GM12878 (cell line): ENCODE data around the gene CHSY3. TPM values are rescaled to one million over a fixed set of nuclear protein-coding genes. Genes with fewer than 3 reads are reported as not detected.

Source experiments
- ATAC-seq: fragments of 200-7000 bp; cut with Tn5 transposase; 3 replicates; pipeline ENCODE4 v1.9.1; 2020; ENCODE audit warnings: mild to moderate bottlenecking, moderate library complexity
- BruUV-seq: library from RNA; stranded (reverse); fragments of 400-500 nt; replicated peaks from 2 replicates; lab custom pipeline; 2021; lab: Mats Ljungman, UMichigan
- CTCF ChIA-PET: fragments of 300-600 bp; sonication (Branson Sonifier 250); formaldehyde crosslinking; extraction: SDS; loops from one replicate; lab custom pipeline; 2021; ENCODE audit warnings: inconsistent platforms; lab: Yijun Ruan, JAX
- POLR2A ChIA-PET: fragments of 350-600 bp; formaldehyde crosslinking; extraction: SDS; loops from one replicate; lab custom pipeline; 2021; ENCODE audit warnings: inconsistent platforms; lab: Charles Lee
- RAD21 ChIA-PET: fragments of 300-600 bp; sonication (Branson Sonifier 250); formaldehyde crosslinking; loops from one replicate; lab custom pipeline; 2023; ENCODE audit warnings: antibody characterized with exemption; ENCODE audit not compliant: unreplicated experiment; lab: Charles Lee
- SMC1A ChIA-PET: fragments of 300-600 bp; sonication (Branson Sonifier 250); formaldehyde crosslinking; loops from one replicate; lab custom pipeline; 2023; ENCODE audit not compliant: unreplicated experiment, uncharacterized antibody; lab: Charles Lee
- DNase-seq: peaks from one replicate; pipeline ENCODE4 v3.0.0-alpha.2; 2011; ENCODE audit warnings: low read depth, low spot score
- FAIRE-seq: peaks from 3 replicates; lab custom pipeline; 2011; peaks lifted over from hg19 to GRCh38; lab: Jason Lieb, UNC
- H2AFZ ChIP-seq: 2 replicates; pipeline ENCODE4 v1.6.0; 2011; ENCODE audit warnings: low read depth, low read length, control low read depth; ENCODE audit not compliant: control insufficient read depth
- H3K27ac ChIP-seq: 2 replicates; pipeline ENCODE4 v1.5.1; 2011; ENCODE audit warnings: control low read depth; ENCODE audit not compliant: control insufficient read depth, insufficient read depth
- H3K27me3 ChIP-seq, 2 experiments: replicated peaks in 1 of 2; 2 replicates each; pipeline versions ENCODE4 v1.6.0 to v1.6.1; 2011; ENCODE audit warnings: low read length in 1 of 2; ENCODE audit not compliant: control insufficient read depth in 2 of 2, insufficient read depth in 2 of 2
- H3K36me3 ChIP-seq, 2 experiments: 2 replicates each; pipeline ENCODE4 v1.5.1; 2011; ENCODE audit warnings: low read length in 1 of 2; ENCODE audit not compliant: control insufficient read depth in 2 of 2, insufficient read depth in 2 of 2
- H3K4me1 ChIP-seq: 2 replicates; pipeline ENCODE4 v1.6.1; 2011; ENCODE audit warnings: mild to moderate bottlenecking, low read length, moderate library complexity, mixed read lengths; ENCODE audit not compliant: control insufficient read depth, insufficient read depth
- H3K4me2 ChIP-seq: 2 replicates; pipeline ENCODE4 v1.6.0; 2011; ENCODE audit warnings: control low read depth; ENCODE audit not compliant: control insufficient read depth, insufficient read depth
- H3K4me3 ChIP-seq: fragments of 200-600 bp; sonication (generic); 2 replicates; pipeline ENCODE4 v1.5.1; 2016
- H3K79me2 ChIP-seq: 2 replicates; pipeline ENCODE4 v1.6.0; 2011; ENCODE audit warnings: low read length; ENCODE audit not compliant: control insufficient read depth, insufficient read depth
- H3K9ac ChIP-seq: 2 replicates; pipeline ENCODE4 v1.8.0; 2011; ENCODE audit warnings: low read length, control low read depth, mixed read lengths; ENCODE audit not compliant: control insufficient read depth, insufficient read depth
- H3K9me3 ChIP-seq: replicated peaks from 3 replicates; pipeline ENCODE4 v1.5.1; 2011; ENCODE audit warnings: mild to moderate bottlenecking, low read length; ENCODE audit not compliant: control insufficient read depth, insufficient read depth
- H4K20me1 ChIP-seq: 2 replicates; pipeline ENCODE4 v1.6.0; 2011; ENCODE audit not compliant: control insufficient read depth, insufficient read depth
- BMI1 ChIP-seq: fragments of 450-650 bp; IDR thresholded peaks from 2 replicates; pipeline ENCODE4 v1.6.1; 2016; ENCODE audit warnings: mild to moderate bottlenecking, moderate library complexity, borderline replicate concordance
- CHD2 ChIP-seq: IDR thresholded peaks from 2 replicates; pipeline ENCODE4 v1.6.1; 2011; ENCODE audit warnings: low read depth, low read length, improper control_type of control experiment, borderline replicate concordance
- HDGF ChIP-seq: fragments of 450-650 bp; IDR thresholded peaks from 2 replicates; pipeline ENCODE4 v1.6.1; 2016; ENCODE audit warnings: antibody characterized with exemption
- IKZF2 ChIP-seq, 2 experiments: fragments of 450-650 bp; IDR thresholded peaks; 2 replicates each; pipeline ENCODE4 v1.6.1; 2017; ENCODE audit warnings: mild to moderate bottlenecking in 2 of 2, moderate library complexity in 2 of 2
- MEF2A ChIP-seq: IDR thresholded peaks from 2 replicates; pipeline ENCODE4 v1.6.1; 2011; ENCODE audit warnings: low read depth, mild to moderate bottlenecking, low read length, moderate library complexity; ENCODE audit not compliant: insufficient read depth
- NFIC ChIP-seq: IDR thresholded peaks from 2 replicates; pipeline ENCODE4 v1.6.1; 2012; ENCODE audit warnings: low read depth, mild to moderate bottlenecking, inconsistent platforms, low read length, moderate library complexity
- RFX5 ChIP-seq: IDR thresholded peaks from 2 replicates; pipeline ENCODE4 v1.6.1; 2011; ENCODE audit warnings: low read depth, low read length, improper control_type of control experiment
- SPI1 ChIP-seq: IDR thresholded peaks from 2 replicates; pipeline ENCODE4 v1.6.1; 2011; ENCODE audit warnings: low read depth, mild to moderate bottlenecking, low read length, moderate library complexity, borderline replicate concordance; ENCODE audit not compliant: insufficient read depth
- STAT1 ChIP-seq: fragments of 450-650 bp; conservative IDR thresholded peaks from 2 replicates; pipeline ENCODE4 v1.6.1; 2014; ENCODE audit warnings: antibody characterized with exemption, mild to moderate bottlenecking
- ZNF384 ChIP-seq: IDR thresholded peaks from 2 replicates; pipeline ENCODE4 v1.6.1; 2012; ENCODE audit warnings: low read depth, mild to moderate bottlenecking, low read length, improper control_type of control experiment, borderline replicate concordance
- in situ Hi-C: fragments of 300-500 bp; cut with MboI; formaldehyde crosslinking; loops from 9 replicates; pipeline ENCODE4 v1.14.3; 2018; ENCODE audit warnings: mixed read lengths
- intact Hi-C: fragments of 100-400 bp; cut with micrococcal nuclease; formaldehyde crosslinking; loops from one replicate; pipeline ENCODE4 v1.14.2; 2022; ENCODE audit not compliant: unreplicated experiment
- polyA plus RNA-seq, 11 experiments: library from polyadenylated mRNA; depleted of rRNA in 4 of 11; unstranded in 6 of 11; stranded (reverse) in 5 of 11; fragments of >200 nt; fragmentation: Nextera tagmentation in 4 of 11; fragmentation: Illumina TruSeq in 1 of 11; extraction: Ambion mirVana in 4 of 11; extraction: Trizol in 1 of 11; gene quantifications; 1 replicate in 1 of 11; 2 replicates in 10 of 11; pipeline versions ENCODE4 v1.2.1 to v1.2.3, GENCODE V29; 2011 to 2016; ENCODE audit warnings: inconsistent platforms in 2 of 11, missing spikeins in 2 of 11, low read depth in 1 of 11
- total RNA-seq, 4 experiments: library from RNA; depleted of rRNA in 3 of 4; stranded (reverse); fragments of >200 nt in 3 of 4; fragmentation: Illumina TruSeq in 1 of 4; extraction: Trizol in 1 of 4; gene quantifications; 2 replicates each; pipeline versions ENCODE4 v1.2.1 to v1.2.3, GENCODE V29; 2013 to 2021
- TF ChIP-seq, protein P1 (sequence below): IDR thresholded peaks from 2 replicates; pipeline ENCODE4 v1.6.1; 2012; ENCODE audit warnings: mild to moderate bottlenecking, low read depth, low read length
- TF ChIP-seq, protein P2 (sequence below): fragments of 450-650 bp; IDR thresholded peaks from 2 replicates; pipeline ENCODE4 v1.6.1; 2017; ENCODE audit warnings: antibody characterized with exemption, mild to moderate bottlenecking, moderate library complexity
- TF ChIP-seq, protein P3 (sequence below): fragments of 450-650 bp; IDR thresholded peaks from 2 replicates; pipeline ENCODE4 v1.6.1; 2017; ENCODE audit warnings: mild to moderate bottlenecking

CHSY3 gene
- total and polyA plus RNA-seq, 10 of the 15 experiments (the other 5 are each of a cell fraction or from before 2014, with no cell fraction given) = not detected

DNA sequence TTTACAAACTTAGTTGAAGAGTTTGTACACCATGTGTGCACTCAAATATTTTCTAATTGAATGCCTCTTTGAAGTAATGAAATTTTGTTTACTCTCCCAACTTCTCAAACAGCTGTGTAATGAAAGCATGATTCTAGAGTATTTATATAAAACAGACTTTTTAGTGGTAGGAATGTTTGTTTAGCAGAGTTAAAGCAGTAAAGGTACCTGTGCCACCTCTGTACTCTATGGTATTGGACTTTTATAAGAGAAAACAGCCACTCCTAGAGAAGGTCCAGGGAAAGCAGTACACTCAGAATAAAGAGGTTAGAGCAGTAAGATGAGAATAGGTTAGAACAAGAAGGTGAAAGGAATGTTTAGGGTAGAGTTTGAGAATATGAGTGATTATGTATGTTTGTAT is 163.1 kb downstream of the CHSY3 start:
- Histone ChIP-seq H3K4me3 (no peak overlapping the region), H3K27ac (no peak overlapping the region), H3K9me3 (no peaks in the 10 kb centered on the region), H3K4me1 (no peaks in the 10 kb centered on the region), H3K9ac (no peak overlapping the region), H2AFZ (no peak overlapping the region), H4K20me1 (no peaks in the 10 kb centered on the region), H3K4me2 (no peak overlapping the region), H3K79me2 (no peaks in the 10 kb centered on the region), H3K36me3 (no peaks in the 10 kb centered on the region), H3K27me3 (no peaks in the 10 kb centered on the region)
- CTCF ChIA-PET = interaction anchor here (1.7 kb wide), 1 partner anchor 15 kb away, joined by 3 read pairs; no protein-coding TSS in a partner anchor
- ATAC-seq (no peak), DNase-seq (no peak), FAIRE-seq (no peak)
- intact Hi-C loops (no loop called here), in situ Hi-C loops (no loop called here)
- POLR2A ChIA-PET = no interaction called here
- no TSS peak for BruUV-seq
- SMC1A ChIA-PET = no interaction called here
- RAD21 ChIA-PET = no interaction called here
- TF ChIP-seq BMI1 (no peak), CHD2 (no peak), STAT1 (no peak), NFIC (no peak), HDGF (no peak), ZNF384 (no peak), MEF2A (no peak), RFX5 (no peak), SPI1 (no peak), IKZF2 (IDR thresholded peaks at IDR 0.05) (no peak)
- TF ChIP-seq, protein P1, sequence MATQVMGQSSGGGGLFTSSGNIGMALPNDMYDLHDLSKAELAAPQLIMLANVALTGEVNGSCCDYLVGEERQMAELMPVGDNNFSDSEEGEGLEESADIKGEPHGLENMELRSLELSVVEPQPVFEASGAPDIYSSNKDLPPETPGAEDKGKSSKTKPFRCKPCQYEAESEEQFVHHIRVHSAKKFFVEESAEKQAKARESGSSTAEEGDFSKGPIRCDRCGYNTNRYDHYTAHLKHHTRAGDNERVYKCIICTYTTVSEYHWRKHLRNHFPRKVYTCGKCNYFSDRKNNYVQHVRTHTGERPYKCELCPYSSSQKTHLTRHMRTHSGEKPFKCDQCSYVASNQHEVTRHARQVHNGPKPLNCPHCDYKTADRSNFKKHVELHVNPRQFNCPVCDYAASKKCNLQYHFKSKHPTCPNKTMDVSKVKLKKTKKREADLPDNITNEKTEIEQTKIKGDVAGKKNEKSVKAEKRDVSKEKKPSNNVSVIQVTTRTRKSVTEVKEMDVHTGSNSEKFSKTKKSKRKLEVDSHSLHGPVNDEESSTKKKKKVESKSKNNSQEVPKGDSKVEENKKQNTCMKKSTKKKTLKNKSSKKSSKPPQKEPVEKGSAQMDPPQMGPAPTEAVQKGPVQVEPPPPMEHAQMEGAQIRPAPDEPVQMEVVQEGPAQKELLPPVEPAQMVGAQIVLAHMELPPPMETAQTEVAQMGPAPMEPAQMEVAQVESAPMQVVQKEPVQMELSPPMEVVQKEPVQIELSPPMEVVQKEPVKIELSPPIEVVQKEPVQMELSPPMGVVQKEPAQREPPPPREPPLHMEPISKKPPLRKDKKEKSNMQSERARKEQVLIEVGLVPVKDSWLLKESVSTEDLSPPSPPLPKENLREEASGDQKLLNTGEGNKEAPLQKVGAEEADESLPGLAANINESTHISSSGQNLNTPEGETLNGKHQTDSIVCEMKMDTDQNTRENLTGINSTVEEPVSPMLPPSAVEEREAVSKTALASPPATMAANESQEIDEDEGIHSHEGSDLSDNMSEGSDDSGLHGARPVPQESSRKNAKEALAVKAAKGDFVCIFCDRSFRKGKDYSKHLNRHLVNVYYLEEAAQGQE = no peak
- TF ChIP-seq, protein P2, sequence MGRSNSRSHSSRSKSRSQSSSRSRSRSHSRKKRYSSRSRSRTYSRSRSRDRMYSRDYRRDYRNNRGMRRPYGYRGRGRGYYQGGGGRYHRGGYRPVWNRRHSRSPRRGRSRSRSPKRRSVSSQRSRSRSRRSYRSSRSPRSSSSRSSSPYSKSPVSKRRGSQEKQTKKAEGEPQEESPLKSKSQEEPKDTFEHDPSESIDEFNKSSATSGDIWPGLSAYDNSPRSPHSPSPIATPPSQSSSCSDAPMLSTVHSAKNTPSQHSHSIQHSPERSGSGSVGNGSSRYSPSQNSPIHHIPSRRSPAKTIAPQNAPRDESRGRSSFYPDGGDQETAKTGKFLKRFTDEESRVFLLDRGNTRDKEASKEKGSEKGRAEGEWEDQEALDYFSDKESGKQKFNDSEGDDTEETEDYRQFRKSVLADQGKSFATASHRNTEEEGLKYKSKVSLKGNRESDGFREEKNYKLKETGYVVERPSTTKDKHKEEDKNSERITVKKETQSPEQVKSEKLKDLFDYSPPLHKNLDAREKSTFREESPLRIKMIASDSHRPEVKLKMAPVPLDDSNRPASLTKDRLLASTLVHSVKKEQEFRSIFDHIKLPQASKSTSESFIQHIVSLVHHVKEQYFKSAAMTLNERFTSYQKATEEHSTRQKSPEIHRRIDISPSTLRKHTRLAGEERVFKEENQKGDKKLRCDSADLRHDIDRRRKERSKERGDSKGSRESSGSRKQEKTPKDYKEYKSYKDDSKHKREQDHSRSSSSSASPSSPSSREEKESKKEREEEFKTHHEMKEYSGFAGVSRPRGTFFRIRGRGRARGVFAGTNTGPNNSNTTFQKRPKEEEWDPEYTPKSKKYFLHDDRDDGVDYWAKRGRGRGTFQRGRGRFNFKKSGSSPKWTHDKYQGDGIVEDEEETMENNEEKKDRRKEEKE = no peak
- TF ChIP-seq, protein P3, sequence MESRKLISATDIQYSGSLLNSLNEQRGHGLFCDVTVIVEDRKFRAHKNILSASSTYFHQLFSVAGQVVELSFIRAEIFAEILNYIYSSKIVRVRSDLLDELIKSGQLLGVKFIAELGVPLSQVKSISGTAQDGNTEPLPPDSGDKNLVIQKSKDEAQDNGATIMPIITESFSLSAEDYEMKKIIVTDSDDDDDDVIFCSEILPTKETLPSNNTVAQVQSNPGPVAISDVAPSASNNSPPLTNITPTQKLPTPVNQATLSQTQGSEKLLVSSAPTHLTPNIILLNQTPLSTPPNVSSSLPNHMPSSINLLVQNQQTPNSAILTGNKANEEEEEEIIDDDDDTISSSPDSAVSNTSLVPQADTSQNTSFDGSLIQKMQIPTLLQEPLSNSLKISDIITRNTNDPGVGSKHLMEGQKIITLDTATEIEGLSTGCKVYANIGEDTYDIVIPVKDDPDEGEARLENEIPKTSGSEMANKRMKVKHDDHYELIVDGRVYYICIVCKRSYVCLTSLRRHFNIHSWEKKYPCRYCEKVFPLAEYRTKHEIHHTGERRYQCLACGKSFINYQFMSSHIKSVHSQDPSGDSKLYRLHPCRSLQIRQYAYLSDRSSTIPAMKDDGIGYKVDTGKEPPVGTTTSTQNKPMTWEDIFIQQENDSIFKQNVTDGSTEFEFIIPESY = no peak
